Ovary (tissue), 9 donors: ENCODE results near the gene LTK. TPM values are rescaled to one million over a fixed set of nuclear protein-coding genes. Genes with fewer than 3 reads are reported as not detected.

Experiments
- DNase-seq, 5 donors: peaks; one replicate each; pipeline ENCODE4 v3.0.0-alpha.2; 2019 to 2020
- H3K27ac ChIP-seq, 2 donors: fragments of 200-600 bp; one replicate each; pipeline versions ENCODE4 v1.5.1 to v1.8.0; 2019 to 2022
- H3K27me3 ChIP-seq: fragments of 200-600 bp; one replicate; pipeline ENCODE4 v1.8.0; 2022
- H3K36me3 ChIP-seq: fragments of 200-600 bp; sonication (generic); one replicate; pipeline ENCODE4 v1.5.1; 2019
- H3K4me1 ChIP-seq: one replicate; pipeline ENCODE4 v1.8.1; 2013; ENCODE audit warnings: mild to moderate bottlenecking, moderate library complexity; ENCODE audit not compliant: insufficient read depth
- H3K4me3 ChIP-seq: fragments of 200-600 bp; sonication (generic); one replicate; pipeline ENCODE4 v1.5.1; 2017
- H3K9me3 ChIP-seq, 2 donors: fragments of 200-600 bp in 1 of 2; sonication (generic) in 1 of 2; one replicate each; pipeline versions ENCODE4 v1.5.1 to v1.8.1; 2013 to 2019; ENCODE audit warnings: mild to moderate bottlenecking in 1 of 2, moderate library complexity in 1 of 2
- CTCF ChIP-seq, 3 donors: fragments of 450-650 bp in 2 of 3; fragments of 200-600 bp in 1 of 3; IDR thresholded peaks; one replicate each; pipeline versions ENCODE4 v1.5.1 to v1.8.0; 2016 to 2022; ENCODE audit warnings: antibody characterized with exemption in 3 of 3, mild to moderate bottlenecking in 1 of 3
- EP300 ChIP-seq: sonication (generic); formaldehyde crosslinking; IDR thresholded peaks from one replicate; pipeline ENCODE4 v1.6.1; 2017; ENCODE audit warnings: antibody characterized with exemption
- POLR2A ChIP-seq: fragments of 450-650 bp; IDR thresholded peaks from one replicate; pipeline ENCODE4 v1.6.1; 2017; ENCODE audit warnings: antibody characterized with exemption, mild to moderate bottlenecking, moderate library complexity
- WGBS, 3 donors: extraction: QIAGEN DNeasy Blood & Tissue Kit in 1 of 3; methylation state at CpG; one replicate each; pipeline versions ENCODE4 v1.1.5 to v1.1.7; 2013 to 2017; 5-methylcytosine and 5-hydroxymethylcytosine counted together
- intact Hi-C, 4 donors: fragments of 100-400 bp; cut with DNase I; formaldehyde crosslinking; loops; one replicate each; pipeline versions ENCODE4 v1.11.0 to v1.15.1; 2022 to 2023
- polyA plus RNA-seq, 2 donors: library from polyadenylated mRNA; stranded (reverse); fragments of 200-250 nt in 1 of 2; fragments of 350-450 nt in 1 of 2; fragmentation: Illumina TruSeq in 1 of 2; extraction: RNeasy Lipid Tissue Mini Kit (QIAGEN cat#74804) in 1 of 2; gene quantifications; one replicate each; pipeline ENCODE4 v1.2.3, GENCODE V29; 2013 to 2014
- total RNA-seq, 7 donors: library from RNA; depleted of rRNA in 2 of 7; stranded (reverse); fragments of >200 nt in 2 of 7; fragmentation: NEBNext Ultra II Directional in 3 of 7; extraction: Animal tissue kit (Norgen Biotek cat#: 25700) in 3 of 7; gene quantifications; one replicate each; pipeline versions ENCODE4 v1.1.0 to v1.2.4, GENCODE V29; 2016 to 2023
- donor health status: DM: no; HTN: no; CAD: no; lungs with moderate emphysema.
- donor health status: DM: no; HTN: no; CAD: no.
- donor health status: Bipolar disorder and iron deficiency.
- donor health status: DM: yes; HTN: yes; CAD: no.
- donor health status: DM: no; HTN: no; CAD: no.
- donor health status: DM: yes; HTN: yes; CAD: no.

The LTK gene
- total and polyA plus RNA-seq, 9 donors = 0.17 to 0.46 (median 0.30) TPM; not detected in 4

GRCh38 chr15:41487802-41488201, 25.8 kb downstream of the LTK start:
- H3K4me1 ChIP-seq = peaks cover 4% of the 10 kb centered on the region
- intact Hi-C loops = no loop called here
- no peak overlapping the region for H3K4me3 ChIP-seq
- no peaks in the 10 kb centered on the region for H3K9me3 ChIP-seq
- H3K27me3 ChIP-seq = no peaks in the 10 kb centered on the region
- no peak overlapping the region for H3K27ac ChIP-seq
- TF ChIP-seq CTCF (IDR thresholded peaks at IDR 0.05) (no peak), EP300 (no peak), POLR2A (no peak)
- no peaks in the 10 kb centered on the region for H3K36me3 ChIP-seq
- WGBS, 3 donors = 80 to 85% (median 85%) methylated on average over 2 of the region's 2 CpGs
- DNase-seq = no peak

GRCh38 chr15:41487381-41487780, 26.2 kb downstream of the LTK start:
- no peak for DNase-seq
- 73 to 82% (median 77%) methylated on average over 9 of the region's 9 CpGs for WGBS, 3 donors

GRCh38 chr15:41486286-41486685, 27.3 kb downstream of the LTK start:
- Histone ChIP-seq H3K9me3 (no peaks in the 10 kb centered on the region), H3K27me3 (no peaks in the 10 kb centered on the region), H3K36me3 (no peaks in the 10 kb centered on the region), H3K4me1 (no peaks in the 10 kb centered on the region), H3K4me3 (no peak overlapping the region), H3K27ac (no peak overlapping the region)
- intact Hi-C loops = no loop called here
- DNase-seq = no peak
- 76 to 87% (median 80%) methylated on average over 41 to 43 of the region's 43 CpGs for WGBS, 3 donors
- no peak for TF ChIP-seq EP300
- TF ChIP-seq CTCF (IDR thresholded peaks at IDR 0.05) = no peak
- no peak for TF ChIP-seq POLR2A

More at GRCh38 chr15:41487381-41487780, 26.2 kb downstream of the LTK start:
- H3K27me3 ChIP-seq = no peaks in the 10 kb centered on the region
- intact Hi-C loops = no loop called here
- no peak overlapping the region for H3K27ac ChIP-seq
- TF ChIP-seq CTCF (IDR thresholded peaks at IDR 0.05) (no peak), EP300 (no peak), POLR2A (no peak)
- no peak overlapping the region for H3K4me3 ChIP-seq
- no peaks in the 10 kb centered on the region for H3K36me3 ChIP-seq
- no peaks in the 10 kb centered on the region for H3K4me1 ChIP-seq
- H3K9me3 ChIP-seq = no peaks in the 10 kb centered on the region

- no peaks in the 10 kb centered on the region for H3K27me3 ChIP-seq
- 57 to 62% (median 57%) methylated on average over 11 of the region's 11 CpGs for WGBS, 3 donors
- no peaks in the 10 kb centered on the region for H3K36me3 ChIP-seq
- no peak overlapping the region for H3K4me3 ChIP-seq
- H3K27ac ChIP-seq = no peak overlapping the region
- no peak for DNase-seq
- H3K4me1 ChIP-seq = no peaks in the 10 kb centered on the region
- intact Hi-C loops = no loop called here
- H3K9me3 ChIP-seq = no peaks in the 10 kb centered on the region
- TF ChIP-seq EP300 (no peak), POLR2A (no peak), CTCF (IDR thresholded peaks at IDR 0.05) (no peak)
Observed at GRCh38 chr15:41484937-41485625, 28.5 kb downstream of the LTK start.
